ENCODE results near the gene EIF5B.

The EIF5B gene

DNA sequence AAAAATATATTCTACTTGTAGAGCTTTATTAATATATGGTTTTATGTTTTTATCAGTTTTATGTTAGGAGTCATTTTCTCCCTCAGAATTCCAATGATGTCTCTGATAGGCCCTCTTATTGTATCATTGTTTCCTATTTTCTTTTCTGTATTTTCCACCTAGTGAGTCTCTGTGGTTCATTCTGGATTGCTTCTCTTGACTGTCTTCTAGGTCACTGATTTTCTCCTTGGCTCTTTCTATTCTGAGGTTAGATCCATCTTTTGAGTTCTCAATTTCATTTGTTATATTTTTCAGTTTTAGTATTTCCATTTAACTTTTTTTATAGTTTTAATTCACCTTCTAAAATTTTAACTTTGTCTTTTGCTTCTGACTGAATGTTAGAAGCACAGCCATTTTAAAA is 37.6 kb downstream of the EIF5B start:
- TF ChIP-seq FOXP2 (optimal IDR thresholded peaks at IDR 0.05; ENCODE audit: borderline replicate concordance, extremely low read depth, extremely low read length, insufficient read depth) (no peak), POLR2AphosphoS5 (IDR thresholded peaks at IDR 0.05; ENCODE audit: low read depth, low read length) (no peak), SIN3A (IDR thresholded peaks at IDR 0.05; ENCODE audit: borderline replicate concordance, insufficient read depth, low read length) (no peak), TAF1 (IDR thresholded peaks at IDR 0.05; ENCODE audit: borderline replicate concordance, insufficient read depth, low read length) (no peak)
- TF ChIP-seq, protein P1, sequence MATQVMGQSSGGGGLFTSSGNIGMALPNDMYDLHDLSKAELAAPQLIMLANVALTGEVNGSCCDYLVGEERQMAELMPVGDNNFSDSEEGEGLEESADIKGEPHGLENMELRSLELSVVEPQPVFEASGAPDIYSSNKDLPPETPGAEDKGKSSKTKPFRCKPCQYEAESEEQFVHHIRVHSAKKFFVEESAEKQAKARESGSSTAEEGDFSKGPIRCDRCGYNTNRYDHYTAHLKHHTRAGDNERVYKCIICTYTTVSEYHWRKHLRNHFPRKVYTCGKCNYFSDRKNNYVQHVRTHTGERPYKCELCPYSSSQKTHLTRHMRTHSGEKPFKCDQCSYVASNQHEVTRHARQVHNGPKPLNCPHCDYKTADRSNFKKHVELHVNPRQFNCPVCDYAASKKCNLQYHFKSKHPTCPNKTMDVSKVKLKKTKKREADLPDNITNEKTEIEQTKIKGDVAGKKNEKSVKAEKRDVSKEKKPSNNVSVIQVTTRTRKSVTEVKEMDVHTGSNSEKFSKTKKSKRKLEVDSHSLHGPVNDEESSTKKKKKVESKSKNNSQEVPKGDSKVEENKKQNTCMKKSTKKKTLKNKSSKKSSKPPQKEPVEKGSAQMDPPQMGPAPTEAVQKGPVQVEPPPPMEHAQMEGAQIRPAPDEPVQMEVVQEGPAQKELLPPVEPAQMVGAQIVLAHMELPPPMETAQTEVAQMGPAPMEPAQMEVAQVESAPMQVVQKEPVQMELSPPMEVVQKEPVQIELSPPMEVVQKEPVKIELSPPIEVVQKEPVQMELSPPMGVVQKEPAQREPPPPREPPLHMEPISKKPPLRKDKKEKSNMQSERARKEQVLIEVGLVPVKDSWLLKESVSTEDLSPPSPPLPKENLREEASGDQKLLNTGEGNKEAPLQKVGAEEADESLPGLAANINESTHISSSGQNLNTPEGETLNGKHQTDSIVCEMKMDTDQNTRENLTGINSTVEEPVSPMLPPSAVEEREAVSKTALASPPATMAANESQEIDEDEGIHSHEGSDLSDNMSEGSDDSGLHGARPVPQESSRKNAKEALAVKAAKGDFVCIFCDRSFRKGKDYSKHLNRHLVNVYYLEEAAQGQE (IDR thresholded peaks at IDR 0.05; ENCODE audit: insufficient read depth in 1 of 2, low read depth in 2 of 2, low read length in 2 of 2): no peak

- no peak for TF ChIP-seq POLR2AphosphoS5 (IDR thresholded peaks at IDR 0.05; ENCODE audit: low read depth, low read length)
- TF ChIP-seq FOXP2 (optimal IDR thresholded peaks at IDR 0.05; ENCODE audit: borderline replicate concordance, extremely low read depth, extremely low read length, insufficient read depth): no peak
- TF ChIP-seq TAF1 (IDR thresholded peaks at IDR 0.05; ENCODE audit: borderline replicate concordance, insufficient read depth, low read length): no peak
- TF ChIP-seq, protein P1 (IDR thresholded peaks at IDR 0.05; ENCODE audit: insufficient read depth in 1 of 2, low read depth in 2 of 2, low read length in 2 of 2): no peak
- no peak for TF ChIP-seq SIN3A (IDR thresholded peaks at IDR 0.05; ENCODE audit: borderline replicate concordance, insufficient read depth, low read length)
Measured at GRCh38 chr2:99376254-99376864, 39.2 kb downstream of the EIF5B start.

DNA sequence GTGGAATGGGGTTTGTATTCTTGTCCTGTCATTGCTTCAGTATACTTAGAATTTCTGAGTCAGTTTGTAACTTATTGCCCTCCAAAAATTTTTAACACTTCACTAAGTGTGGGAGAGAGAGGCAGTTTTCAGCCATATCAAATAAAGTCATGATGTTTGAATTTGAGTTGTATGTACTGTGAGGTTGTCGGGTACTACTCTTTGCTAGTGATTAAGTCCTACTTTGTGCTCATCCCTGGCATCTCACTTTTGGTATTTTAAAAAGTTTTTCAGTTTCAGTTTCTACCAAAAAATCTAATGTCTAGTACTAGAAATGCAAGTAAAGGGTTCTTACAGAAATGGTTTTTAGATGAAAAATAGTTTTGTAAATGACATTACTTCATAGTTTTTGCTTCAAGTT is 40.7 kb downstream of the EIF5B start:
- no peak for TF ChIP-seq TAF1 (IDR thresholded peaks at IDR 0.05; ENCODE audit: borderline replicate concordance, insufficient read depth, low read length)
- TF ChIP-seq POLR2AphosphoS5 (IDR thresholded peaks at IDR 0.05; ENCODE audit: low read depth, low read length): no peak
- TF ChIP-seq FOXP2 (optimal IDR thresholded peaks at IDR 0.05; ENCODE audit: borderline replicate concordance, extremely low read depth, extremely low read length, insufficient read depth): no peak
- TF ChIP-seq SIN3A (IDR thresholded peaks at IDR 0.05; ENCODE audit: borderline replicate concordance, insufficient read depth, low read length): no peak
- TF ChIP-seq, protein P1 (IDR thresholded peaks at IDR 0.05; ENCODE audit: insufficient read depth in 1 of 2, low read depth in 2 of 2, low read length in 2 of 2): no peak

GRCh38 chr2:99380376-99381010 is 43.3 kb downstream of the EIF5B start:
- TF ChIP-seq, protein P1 (IDR thresholded peaks at IDR 0.05; ENCODE audit: insufficient read depth in 1 of 2, low read depth in 2 of 2, low read length in 2 of 2): no peak
- no peak for TF ChIP-seq SIN3A (IDR thresholded peaks at IDR 0.05; ENCODE audit: borderline replicate concordance, insufficient read depth, low read length)
- TF ChIP-seq POLR2AphosphoS5 (IDR thresholded peaks at IDR 0.05; ENCODE audit: low read depth, low read length): no peak
- no peak for TF ChIP-seq FOXP2 (optimal IDR thresholded peaks at IDR 0.05; ENCODE audit: borderline replicate concordance, extremely low read depth, extremely low read length, insufficient read depth)
- no peak for TF ChIP-seq TAF1 (IDR thresholded peaks at IDR 0.05; ENCODE audit: borderline replicate concordance, insufficient read depth, low read length)

Data from PFSK-1 (cell line).